Measurements from ENCODE around the gene OR7A5. TPM values are rescaled to one million over a fixed set of nuclear protein-coding genes. Genes with fewer than 3 reads are reported as not detected.

Gene OR7A5
- total RNA-seq, 1 experiment from 2014 or later: not detected

GRCh38 chr19:14826006-14826405 is 9.0 kb downstream of the OR7A5 start:
- no peaks in the 10 kb centered on the region for H3K23me2 ChIP-seq (ENCODE audit: insufficient read length, low read depth, low read length, poor library complexity, severe bottlenecking)
- H4K20me1 ChIP-seq (ENCODE audit: control insufficient read depth, insufficient read depth, insufficient read length): no peaks in the 10 kb centered on the region
- H2BK12ac ChIP-seq (ENCODE audit: insufficient read length, low read depth, low read length): no peak overlapping the region
- no peaks in the 10 kb centered on the region for H3K79me1 ChIP-seq (ENCODE audit: insufficient read depth, low read depth, low read length, poor library complexity, severe bottlenecking)
- H3K9ac ChIP-seq (ENCODE audit: extremely low read depth, insufficient read length, low read length): no peak overlapping the region
- Mint-ChIP-seq H3K4me1 (no peaks in the 10 kb centered on the region), H3K4me3 (no peak overlapping the region), H3K27me3 (ENCODE audit: low read depth) (peaks cover 2% of the 10 kb centered on the region), H3K36me3 (ENCODE audit: insufficient read depth in 1 of 3, low read depth in 3 of 3) (peaks cover 1 to 25% (median 4%) of the 10 kb centered on the region in 3 experiments; a peak in 2 of 7 replicates), H3K9me3 (peaks cover 64 to 98% of the 10 kb centered on the region in 2 experiments), H3K27ac (no peak overlapping the region)
- no peak for DNase-seq
- H3K27me3 ChIP-seq (ENCODE audit: insufficient read depth, low read length): no peaks in the 10 kb centered on the region
- no peak overlapping the region for H3K56ac ChIP-seq (ENCODE audit: insufficient read length, low read depth, low read length)
- H4K8ac ChIP-seq (replicated peaks; ENCODE audit: insufficient read length, low read depth, low read length): no peak overlapping the region
- no peak overlapping the region for H3K18ac ChIP-seq (ENCODE audit: insufficient read length, low read depth, low read length)
- H4K91ac ChIP-seq (ENCODE audit: insufficient read length, low read depth, low read length): no peak overlapping the region
- H2AK5ac ChIP-seq (ENCODE audit: insufficient read length, low read length): no peak overlapping the region
- H3K4me1 ChIP-seq (ENCODE audit: insufficient read depth, low read length): no peaks in the 10 kb centered on the region
- H3K4ac ChIP-seq (ENCODE audit: low read depth, low read length): no peak overlapping the region
- no peaks in the 10 kb centered on the region for H3K79me2 ChIP-seq (ENCODE audit: insufficient read depth, low read length)
- H3K23ac ChIP-seq (ENCODE audit: insufficient read length, low read depth, low read length): no peak overlapping the region
- no peak overlapping the region for H2BK120ac ChIP-seq (ENCODE audit: low read depth, low read length, poor library complexity, severe bottlenecking)
- H3K9me3 ChIP-seq (ENCODE audit: control insufficient read depth, low read depth, low read length): no peaks in the 10 kb centered on the region
- no peak overlapping the region for H2AFZ ChIP-seq (ENCODE audit: low read length)
- no peak overlapping the region for H3K4me2 ChIP-seq (ENCODE audit: insufficient read depth, insufficient read length, low read length)
- no peak overlapping the region for H3K27ac ChIP-seq (ENCODE audit: insufficient read length, low read depth, low read length)
- TF ChIP-seq CTCF (conservative IDR thresholded peaks at IDR 0.05): no peak
- no peak overlapping the region for H2BK20ac ChIP-seq (ENCODE audit: low read depth, low read length, poor library complexity, severe bottlenecking)
- H3T11ph ChIP-seq (ENCODE audit: low read length): no peak overlapping the region
- H4K5ac ChIP-seq (ENCODE audit: insufficient read length, low read depth, low read length): no peak overlapping the region
- no peak overlapping the region for H2BK15ac ChIP-seq (ENCODE audit: low read depth, low read length)
- no peak overlapping the region for H3K14ac ChIP-seq (ENCODE audit: insufficient read depth, low read length)
- no peak overlapping the region for H2BK5ac ChIP-seq (ENCODE audit: insufficient read length, low read length)
- WGBS (ENCODE audit: extremely low coverage, insufficient read length, low lambda C conversion rate): 100% methylated on average over 1 of the region's 2 CpGs

All from H9 (cell line).